SKM-1 (cell line): ENCODE data around the gene MRRF.

Source experiments
- DNase-seq: peaks from one replicate; lab custom pipeline; 2025; ENCODE audit not compliant: unreplicated experiment; lab: John Stamatoyannopoulos, UW

MRRF gene, protein sequence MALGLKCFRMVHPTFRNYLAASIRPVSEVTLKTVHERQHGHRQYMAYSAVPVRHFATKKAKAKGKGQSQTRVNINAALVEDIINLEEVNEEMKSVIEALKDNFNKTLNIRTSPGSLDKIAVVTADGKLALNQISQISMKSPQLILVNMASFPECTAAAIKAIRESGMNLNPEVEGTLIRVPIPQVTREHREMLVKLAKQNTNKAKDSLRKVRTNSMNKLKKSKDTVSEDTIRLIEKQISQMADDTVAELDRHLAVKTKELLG

GRCh38 chr9:122264360-122265148 lies at the start of gene MRRF, which contains the start of gene RBM18:
TSS of gene MRRF (plus strand) at chr9:122264882. CDS start at chr9:122270892, 6,010 bp downstream.
TSS of gene RBM18 (minus strand) at chr9:122264840. CDS start at chr9:122261492, 3,348 bp downstream.
- DNase-seq, result peak; percentile 49

- no peak for DNase-seq
Measured at GRCh38 chr9:122215663-122216062, 49.0 kb upstream of the MRRF start.

GRCh38 chr9:122216138-122216797 lies 48.4 kb upstream of the MRRF start:
- no peak for DNase-seq

DNA sequence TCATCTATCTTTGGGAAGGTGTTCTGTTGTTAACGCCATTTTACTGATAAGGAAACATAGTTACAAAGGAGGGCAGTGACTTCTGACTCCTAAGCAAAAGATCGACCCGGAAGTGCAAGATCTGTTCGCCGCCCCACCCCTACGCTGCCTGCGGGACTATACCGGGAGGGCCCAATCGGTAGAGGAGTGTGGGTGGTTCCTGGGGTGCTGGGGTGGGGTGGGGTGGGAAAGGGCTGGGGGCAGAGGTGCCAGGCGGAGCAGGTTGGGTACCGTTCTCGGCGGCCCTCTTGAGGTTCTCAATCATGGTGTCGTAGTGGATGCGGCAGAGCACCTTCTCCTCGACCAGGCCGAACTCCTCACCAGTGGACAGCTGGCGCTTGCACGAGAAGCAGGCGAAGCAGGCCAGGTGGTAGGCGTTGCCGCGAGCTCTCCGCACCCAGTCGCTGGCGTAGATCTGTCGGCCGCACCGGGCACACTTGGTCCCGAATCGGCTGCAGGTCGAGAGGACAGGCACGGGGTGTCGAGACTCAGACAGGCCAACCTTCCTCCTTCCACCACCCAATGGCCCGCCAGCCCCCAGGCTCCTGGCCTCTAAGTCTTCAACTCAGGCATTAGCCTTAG lies 47.8 kb upstream of the MRRF start:
- no peak for DNase-seq

- no peak for DNase-seq
Measured at GRCh38 chr9:122217640-122218039, 47.0 kb upstream of the MRRF start.

DNA sequence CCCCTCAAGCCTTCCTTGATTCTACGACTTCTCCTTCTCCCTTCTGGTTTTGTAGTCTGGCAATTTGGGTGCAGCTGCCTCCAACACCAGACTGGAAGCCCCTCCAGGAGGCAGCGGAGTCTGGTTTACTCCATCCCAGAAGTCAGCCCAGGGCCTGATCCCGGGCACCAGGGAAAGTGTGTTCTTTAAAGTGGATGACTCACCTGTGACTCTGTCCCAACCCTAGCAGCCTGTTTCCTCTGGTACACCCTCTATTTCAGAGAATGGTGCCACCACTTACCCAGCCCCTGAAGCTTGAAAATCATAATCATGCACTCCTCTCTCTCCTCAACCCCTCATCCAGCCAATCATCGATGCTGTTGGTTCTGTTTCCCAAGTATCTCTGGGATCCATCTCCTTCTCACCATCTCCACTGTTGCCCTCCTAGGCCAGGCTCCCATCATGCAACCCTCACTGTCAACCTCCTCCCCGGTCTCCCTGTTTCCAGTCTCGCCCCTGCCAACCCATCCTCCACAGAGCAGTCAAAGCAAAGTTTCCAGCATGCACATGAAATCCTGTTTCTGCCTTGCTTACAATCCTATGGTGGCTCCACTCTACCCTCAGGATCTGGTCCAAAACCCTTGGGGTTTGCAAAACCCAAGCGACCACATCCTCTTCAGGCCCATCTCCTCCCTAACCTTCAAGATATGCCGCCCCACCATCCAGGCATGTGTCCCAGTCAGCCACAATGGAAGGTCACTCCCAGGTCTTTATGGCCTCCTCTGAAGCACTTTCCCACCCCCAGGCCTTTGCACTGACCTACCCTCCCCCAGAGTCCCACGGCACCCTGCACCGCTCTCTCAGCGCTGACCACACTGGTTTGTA lies 46.4 kb upstream of the MRRF start:
- DNase-seq, result no peak

- no peak for DNase-seq
Measured at GRCh38 chr9:122218935-122219855, 45.5 kb upstream of the MRRF start.

DNA sequence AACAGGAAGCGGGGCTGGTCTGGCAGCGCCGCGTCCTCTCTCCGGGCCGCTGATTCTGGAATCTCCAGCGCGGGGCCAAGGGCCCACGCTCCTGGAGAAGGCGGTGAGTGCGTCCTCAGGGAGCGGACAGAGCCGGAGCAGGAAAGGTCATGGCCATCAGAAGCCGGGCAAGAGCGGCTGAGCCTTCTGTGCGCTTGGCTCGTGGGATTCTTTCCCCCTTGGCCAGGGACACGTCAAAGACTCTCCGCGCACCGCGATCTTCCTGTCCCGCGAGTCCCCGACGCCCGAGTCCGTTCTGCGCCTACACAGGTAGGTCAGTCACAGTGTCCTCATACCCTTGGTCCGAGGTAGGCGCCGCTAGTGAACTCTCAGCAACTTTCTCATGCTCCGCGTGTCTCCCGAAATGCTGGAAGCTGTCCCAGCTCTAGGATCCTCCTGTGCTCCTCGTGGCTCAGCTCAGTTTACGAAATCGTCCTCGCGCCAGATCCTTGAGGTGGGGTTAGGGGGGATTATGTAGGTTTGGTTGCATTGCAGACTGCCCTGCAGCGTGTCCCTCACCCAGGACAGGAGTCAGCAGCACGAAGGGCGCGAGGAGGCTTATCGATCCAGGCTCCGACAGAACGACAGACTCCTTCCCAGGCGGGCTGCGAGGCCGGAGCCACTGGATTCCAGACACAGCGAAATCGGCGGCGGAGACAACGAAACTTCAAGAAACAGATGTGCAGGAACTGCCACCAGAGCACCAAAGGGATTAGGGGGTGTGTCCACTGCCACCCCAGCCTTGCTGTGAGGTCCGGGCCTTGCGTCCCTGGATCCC lies 44.6 kb upstream of the MRRF start:
- no peak for DNase-seq

DNA sequence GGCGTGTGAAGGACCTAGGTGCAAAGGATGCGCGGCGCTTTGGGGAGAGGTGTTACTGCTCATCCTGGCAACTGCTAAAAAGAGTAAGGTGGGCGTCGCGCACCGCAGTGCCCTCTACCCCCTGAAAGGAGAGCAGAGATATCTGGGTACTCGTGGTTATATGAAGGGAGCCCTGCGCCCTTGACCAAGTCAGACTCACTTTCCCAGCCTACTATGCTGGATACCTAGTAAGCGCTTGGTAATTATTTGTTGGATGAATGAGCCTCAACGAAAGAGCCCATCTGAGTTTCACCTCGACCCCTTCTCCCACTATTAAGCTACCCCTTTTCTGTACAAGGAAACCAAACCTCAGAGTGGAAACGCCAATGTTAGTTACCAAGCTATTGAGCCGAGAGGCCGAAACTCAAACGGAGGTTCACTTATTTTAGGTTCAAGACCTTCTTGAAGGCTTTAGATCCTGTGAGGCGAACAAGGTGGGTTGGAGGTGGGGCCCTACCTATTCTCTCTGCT lies 44.0 kb upstream of the MRRF start:
- DNase-seq, result no peak

GRCh38 chr9:122221183-122221811 lies 43.4 kb upstream of the MRRF start:
- no peak for DNase-seq

DNA sequence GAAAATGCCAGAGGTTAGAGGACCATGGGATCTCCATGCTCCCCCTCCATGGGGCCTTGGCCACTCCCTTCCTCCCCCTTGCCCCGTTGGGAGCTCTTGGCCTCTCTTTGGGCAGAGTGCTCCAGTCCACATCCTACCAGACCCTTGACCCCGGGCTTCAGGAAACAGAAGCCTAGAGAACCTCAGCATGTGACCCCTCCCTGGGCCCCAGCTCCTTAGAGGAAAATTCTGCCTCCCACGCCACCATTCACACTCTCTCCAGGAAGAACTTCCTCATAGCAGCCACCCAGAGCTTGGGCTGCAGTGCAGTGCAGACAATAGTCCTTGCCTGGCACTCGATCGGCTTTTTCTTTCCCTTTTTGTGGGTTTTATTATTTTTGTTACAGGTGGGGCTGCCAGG lies 41.9 kb upstream of the MRRF start:
- DNase-seq, result no peak

DNA sequence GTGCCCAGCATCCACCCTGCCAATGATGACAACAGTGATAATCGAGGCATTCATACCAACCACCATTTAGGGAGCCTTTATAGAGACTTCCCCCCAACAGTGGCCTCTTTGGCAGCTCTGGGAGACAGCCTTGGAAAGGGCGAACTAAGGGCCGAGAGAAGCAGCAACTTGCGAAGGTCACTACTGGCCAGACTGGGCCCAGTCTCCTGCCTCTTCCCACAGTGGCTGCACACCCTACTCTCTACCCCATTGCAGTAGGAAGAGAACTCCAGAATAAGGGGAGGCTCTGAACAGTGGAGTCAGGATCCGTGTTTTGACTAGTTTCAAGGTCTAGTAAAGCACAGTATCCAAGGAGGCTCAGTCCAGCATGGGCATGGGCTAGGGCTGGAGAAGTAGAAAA lies 41.2 kb upstream of the MRRF start:
- DNase-seq, result no peak

DNA sequence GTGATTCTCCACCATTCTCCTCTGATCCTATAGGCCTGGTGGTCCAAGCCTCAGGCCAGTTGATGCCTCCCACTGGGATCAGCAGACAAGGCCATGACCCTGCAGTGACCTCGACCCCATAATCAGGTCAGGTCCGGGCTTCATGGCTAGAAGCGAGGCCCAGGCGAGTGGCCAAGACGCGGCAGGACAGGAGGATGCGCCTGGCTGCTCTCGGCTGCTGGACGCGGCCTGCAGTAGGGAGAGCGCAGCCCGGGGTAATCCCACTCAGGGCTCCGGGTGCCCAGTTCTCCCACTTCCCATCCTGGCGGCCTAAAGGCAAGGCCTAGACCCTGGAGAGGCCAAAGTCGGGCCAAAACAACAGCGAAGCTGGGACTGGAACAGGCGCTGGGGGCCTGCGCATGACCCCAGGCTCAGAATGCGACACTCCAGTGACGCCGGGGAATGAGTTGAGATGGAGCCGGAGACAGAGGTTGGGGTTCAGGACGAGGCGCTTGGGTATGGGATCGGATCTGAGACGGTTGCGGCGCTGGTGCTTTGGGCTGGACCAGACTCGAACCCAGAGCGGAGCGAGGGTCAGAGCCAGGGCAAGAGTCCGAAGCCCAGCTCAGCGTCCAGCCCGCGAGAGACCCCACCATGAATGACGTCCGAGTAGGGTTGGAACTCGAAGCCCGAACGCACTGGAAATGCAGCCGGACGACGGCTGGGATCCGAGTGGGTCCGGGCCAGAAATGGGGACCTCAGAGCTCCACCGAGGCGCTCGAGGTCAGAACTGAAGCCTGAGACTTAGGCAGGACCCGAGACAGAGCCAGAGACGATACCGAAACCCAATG lies 39.2 kb upstream of the MRRF start:
- DNase-seq, result no peak

DNA sequence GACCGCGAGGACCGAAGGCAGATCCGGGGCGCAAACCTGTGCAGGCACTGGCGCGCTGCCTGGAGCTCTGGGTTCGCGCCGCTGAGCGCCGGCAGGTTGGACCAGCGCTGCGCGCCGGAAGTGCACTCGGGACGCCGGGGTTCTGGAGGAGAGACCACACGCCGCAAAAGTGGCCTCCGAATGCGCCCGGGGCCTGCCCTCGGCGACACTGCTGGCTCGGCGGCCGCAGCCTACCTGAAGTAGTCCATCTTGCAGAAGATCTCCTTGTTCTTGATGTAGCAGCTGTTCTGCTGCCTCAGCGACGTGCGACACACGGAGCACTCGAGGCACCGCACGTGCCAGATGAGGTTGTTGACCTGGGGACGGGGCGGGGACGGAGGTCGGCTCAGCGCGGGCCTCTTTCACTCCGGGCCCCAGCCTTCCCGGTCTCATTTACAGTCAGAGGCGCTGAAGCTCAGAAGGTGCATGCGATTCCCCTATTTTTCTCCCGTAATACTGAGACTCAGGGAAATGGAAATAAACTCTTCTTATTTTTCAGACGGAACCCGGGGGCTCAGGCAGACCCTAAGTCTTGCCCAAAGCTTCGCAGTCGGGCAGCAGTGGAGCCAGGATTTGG lies 38.4 kb upstream of the MRRF start:
- DNase-seq, result no peak

GRCh38 chr9:122226758-122227574 lies 37.7 kb upstream of the MRRF start:
- no peak for DNase-seq

DNA sequence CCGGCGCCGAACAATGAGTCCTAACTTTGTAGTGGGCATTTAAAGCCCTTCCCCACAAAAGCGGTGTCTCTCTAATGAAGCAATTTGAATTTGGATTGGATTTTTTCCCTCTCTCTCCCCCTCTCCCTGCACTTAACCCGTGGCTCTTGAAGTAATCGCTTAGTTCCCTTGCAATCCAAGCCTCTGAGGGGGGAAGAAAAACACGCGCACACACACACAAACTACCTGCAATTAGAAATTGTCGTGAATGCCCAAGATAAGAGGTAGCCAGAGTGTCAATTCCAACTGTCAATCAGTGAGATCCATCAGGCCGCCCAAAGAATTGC lies 37.1 kb upstream of the MRRF start:
- DNase-seq, result no peak
